H1 (cell line): ENCODE results near the gene PRICKLE2. TPM values are rescaled to one million over a fixed set of nuclear protein-coding genes. Genes with fewer than 3 reads are reported as not detected.

Experiments used
- CTCF ChIA-PET: fragments of 300-600 bp; sonication (Branson Sonifier 250); formaldehyde crosslinking; loops from one replicate; lab custom pipeline; 2021; ENCODE audit not compliant: partially characterized antibody; lab: Charles Lee
- POLR2A ChIA-PET: fragments of 300-600 bp; sonication (Branson Sonifier 250); formaldehyde crosslinking; loops from one replicate; lab custom pipeline; 2021; ENCODE audit warnings: inconsistent platforms; ENCODE audit not compliant: partially characterized antibody; lab: Charles Lee
- DNase-seq, 2 experiments: peaks; one replicate each; pipeline versions ENCODE4 v3.0.0 to v3.0.0-alpha.2; 2010 to 2022; ENCODE audit warnings: low spot score in 2 of 2, low read depth in 1 of 2, mixed read lengths in 1 of 2
- FAIRE-seq: peaks from 2 replicates; lab custom pipeline; 2011; peaks lifted over from hg19 to GRCh38; lab: Jason Lieb, UNC
- H2AFZ ChIP-seq: 2 replicates; pipeline ENCODE4 v1.8.1; 2012; ENCODE audit warnings: low read length, inconsistent platforms
- H2AK5ac ChIP-seq: 2 replicates; pipeline ENCODE4 v1.6.1; 2013; ENCODE audit warnings: low read depth, low read length
- H2BK120ac ChIP-seq: replicated peaks from 2 replicates; pipeline ENCODE3; 2013; ENCODE audit warnings: low read depth, low read length, inconsistent platforms
- H2BK12ac ChIP-seq: 2 replicates; pipeline ENCODE4 v1.6.1; 2013; ENCODE audit warnings: low read depth, low read length
- H2BK15ac ChIP-seq: 2 replicates; pipeline ENCODE4 v1.6.1; 2013; ENCODE audit warnings: low read length
- H2BK20ac ChIP-seq: 2 replicates; pipeline ENCODE4 v1.6.1; 2013; ENCODE audit warnings: low read length
- H2BK5ac ChIP-seq: 2 replicates; pipeline ENCODE4 v1.6.1; 2013; ENCODE audit warnings: low read depth, low read length
- H3K14ac ChIP-seq: 2 replicates; pipeline ENCODE4 v1.6.1; 2013; ENCODE audit warnings: inconsistent platforms; ENCODE audit not compliant: insufficient read length
- H3K18ac ChIP-seq: 2 replicates; pipeline ENCODE4 v1.6.1; 2013; ENCODE audit warnings: low read length; ENCODE audit errors: extremely low read depth
- H3K23ac ChIP-seq: 2 replicates; pipeline ENCODE4 v1.6.1; 2013; ENCODE audit warnings: inconsistent platforms; ENCODE audit not compliant: insufficient read length
- H3K23me2 ChIP-seq: 2 replicates; pipeline ENCODE4 v1.6.1; 2013; ENCODE audit warnings: low read depth, low read length
- H3K27ac ChIP-seq: 2 replicates; pipeline ENCODE4 v1.6.1; 2011; ENCODE audit warnings: low read depth, low read length, inconsistent platforms
- H3K27me3 ChIP-seq, 4 experiments: replicated peaks in 1 of 4; 1 replicate in 1 of 4; 2 replicates in 3 of 4; pipeline versions ENCODE4 v1.6.1 to v1.8.1; 2011 to 2013; ENCODE audit warnings: low read length in 3 of 4, mild to moderate bottlenecking in 3 of 4, inconsistent platforms in 2 of 4, mixed read lengths in 2 of 4, moderate library complexity in 1 of 4; ENCODE audit not compliant: control insufficient read depth in 3 of 4, insufficient read depth in 3 of 4; ENCODE audit errors: extremely low read depth in 1 of 4
- H3K36me3 ChIP-seq, 4 experiments: 2 replicates each; pipeline versions ENCODE4 v1.6.1 to v1.8.1; 2011 to 2013; ENCODE audit warnings: mild to moderate bottlenecking in 4 of 4, low read length in 3 of 4, moderate library complexity in 2 of 4, control low read depth in 1 of 4, inconsistent platforms in 1 of 4; ENCODE audit not compliant: insufficient read depth in 4 of 4, control insufficient read depth in 2 of 4
- H3K4ac ChIP-seq: replicated peaks from 2 replicates; pipeline ENCODE3; 2013; ENCODE audit warnings: low read length, low read depth, mixed read lengths, inconsistent platforms; ENCODE audit not compliant: insufficient read length
- H3K4me1 ChIP-seq, 4 experiments: replicated peaks in 1 of 4; 1 replicate in 1 of 4; 2 replicates in 3 of 4; pipeline versions ENCODE4 v1.6.1 to v1.8.1; 2011 to 2013; ENCODE audit warnings: low read length in 3 of 4, inconsistent platforms in 2 of 4, mixed read lengths in 1 of 4; ENCODE audit not compliant: insufficient read depth in 4 of 4, control insufficient read depth in 3 of 4
- H3K4me2 ChIP-seq, 2 experiments: 2 replicates each; pipeline versions ENCODE4 v1.6.1 to v1.8.1; 2011 to 2013; ENCODE audit warnings: low read depth in 2 of 2, low read length in 2 of 2, control low read depth in 1 of 2, inconsistent platforms in 1 of 2, mild to moderate bottlenecking in 1 of 2; ENCODE audit not compliant: insufficient read depth in 1 of 2
- H3K4me3 ChIP-seq, 4 experiments: fragments of 200-600, 300-600 bp in 1 of 4; sonication (generic), shearing (Covaris generic), sonication (Bioruptor Twin) in 1 of 4; 2 replicates each; pipeline versions ENCODE4 v1.5.1 to v1.8.1; 2011 to 2016; ENCODE audit warnings: low read length in 4 of 4, low read depth in 3 of 4, control low read depth in 2 of 4, inconsistent platforms in 2 of 4, mild to moderate bottlenecking in 2 of 4, mixed read lengths in 1 of 4, moderate library complexity in 1 of 4; ENCODE audit not compliant: insufficient read depth in 2 of 4; ENCODE audit errors: extremely low read depth in 1 of 4
- H3K56ac ChIP-seq: replicated peaks from 2 replicates; pipeline ENCODE3; 2013; ENCODE audit warnings: low read depth, mild to moderate bottlenecking, mixed read lengths, low read length, inconsistent platforms; ENCODE audit not compliant: insufficient read length
- H3K79me1 ChIP-seq: 2 replicates; pipeline ENCODE4 v1.6.1; 2013; ENCODE audit warnings: low read depth, low read length, control low read depth
- H3K79me2 ChIP-seq, 2 experiments: 2 replicates each; pipeline versions ENCODE4 v1.6.1 to v1.8.1; 2012 to 2013; ENCODE audit warnings: low read length in 2 of 2, mild to moderate bottlenecking in 2 of 2, inconsistent platforms in 1 of 2; ENCODE audit not compliant: insufficient read depth in 2 of 2, control insufficient read depth in 1 of 2
- H3K9ac ChIP-seq, 4 experiments: replicated peaks in 1 of 4; 1 replicate in 1 of 4; 2 replicates in 3 of 4; pipeline versions ENCODE4 v1.6.1 to v1.8.1; 2011 to 2013; ENCODE audit warnings: low read depth in 3 of 4, low read length in 3 of 4, control low read depth in 2 of 4, mild to moderate bottlenecking in 2 of 4, moderate library complexity in 2 of 4, inconsistent platforms in 1 of 4; ENCODE audit errors: extremely low read depth in 1 of 4
- H3K9me3 ChIP-seq, 2 experiments: 2 replicates each; pipeline versions ENCODE4 v1.6.1 to v1.8.1; 2012 to 2013; ENCODE audit warnings: mild to moderate bottlenecking in 2 of 2, moderate library complexity in 2 of 2, control low read depth in 1 of 2, inconsistent platforms in 1 of 2, low read depth in 1 of 2, low read length in 1 of 2, mixed read lengths in 1 of 2; ENCODE audit not compliant: insufficient read depth in 2 of 2
- H4K20me1 ChIP-seq, 2 experiments: replicated peaks in 1 of 2; 2 replicates each; pipeline versions ENCODE3 to v1.8.1; 2011 to 2013; ENCODE audit warnings: inconsistent platforms in 2 of 2, low read length in 2 of 2, mild to moderate bottlenecking in 1 of 2; ENCODE audit not compliant: insufficient read depth in 2 of 2, control insufficient read depth in 1 of 2
- H4K5ac ChIP-seq: 2 replicates; pipeline ENCODE4 v1.6.1; 2013; ENCODE audit warnings: low read length, low read depth, mixed read lengths, inconsistent platforms; ENCODE audit not compliant: insufficient read length
- H4K8ac ChIP-seq: 2 replicates; pipeline ENCODE4 v1.8.0; 2013; ENCODE audit warnings: mild to moderate bottlenecking, moderate library complexity, low read length, inconsistent platforms; ENCODE audit not compliant: insufficient read depth; ENCODE audit errors: extremely low read depth
- H4K91ac ChIP-seq: replicated peaks from 2 replicates; pipeline ENCODE3; 2013; ENCODE audit warnings: low read length, mixed read lengths, inconsistent platforms; ENCODE audit not compliant: insufficient read length
- CBX5 ChIP-seq: fragments of 300-800, 300-1000 bp; sonication (generic); IDR thresholded peaks from 2 replicates; pipeline ENCODE4 v1.7.1; 2016; ENCODE audit warnings: antibody characterized with exemption, low read length, low read depth
- EZH2 ChIP-seq: fragments of 200-600 bp; sonication (generic); IDR thresholded peaks from 2 replicates; pipeline ENCODE4 v1.7.1; 2012; ENCODE audit warnings: low read depth, mild to moderate bottlenecking, moderate library complexity, low read length, inconsistent platforms; ENCODE audit not compliant: severe bottlenecking
- HDAC6 ChIP-seq: IDR thresholded peaks from one replicate; pipeline ENCODE4 v1.7.1; 2012; ENCODE audit warnings: low read depth, mild to moderate bottlenecking, inconsistent platforms, low read length, moderate library complexity
- KDM4A ChIP-seq: IDR thresholded peaks from one replicate; pipeline ENCODE4 v1.7.1; 2012; ENCODE audit warnings: low read depth, mild to moderate bottlenecking, moderate library complexity, low read length, inconsistent platforms; ENCODE audit not compliant: severe bottlenecking
- RBBP5 ChIP-seq: IDR thresholded peaks from 2 replicates; pipeline ENCODE4 v1.7.1; 2012; ENCODE audit warnings: low read depth, mild to moderate bottlenecking, inconsistent platforms, low read length, moderate library complexity, borderline replicate concordance
- TCF12 ChIP-seq: IDR thresholded peaks from 2 replicates; pipeline ENCODE4 v1.6.1; 2011; ENCODE audit warnings: low read depth, mild to moderate bottlenecking, low read length
- WGBS, 2 experiments: shearing (Covaris generic) in 1 of 2; methylation state at CpG; one replicate each; pipeline versions ENCODE4 v1.1.6 to v1.1.7; 2013 to 2015; ENCODE audit warnings: low lambda C conversion rate in 2 of 2, mixed read lengths in 2 of 2, inconsistent platforms in 1 of 2, low coverage in 1 of 2, missing lambda C conversion rate in 1 of 2; ENCODE audit not compliant: insufficient replicate concordance in 2 of 2, insufficient coverage in 1 of 2, insufficient read length in 1 of 2; ENCODE audit errors: extremely low coverage in 1 of 2, missing lambda C conversion rate in 1 of 2; 5-methylcytosine and 5-hydroxymethylcytosine counted together
- polyA plus RNA-seq, 7 experiments: library from polyadenylated mRNA; depleted of rRNA in 3 of 7; stranded (reverse) in 5 of 7; unstranded in 2 of 7; fragments of >200 nt in 5 of 7; fragments of 200-250 nt in 2 of 7; gene quantifications; 1 replicate in 5 of 7; 2 replicates in 1 of 7; 4 replicates in 1 of 7; pipeline versions ENCODE4 v1.2.1 to v1.2.3, GENCODE V29; 2011 to 2013; ENCODE audit warnings: missing spikeins in 2 of 7, mixed read lengths in 2 of 7
- total RNA-seq: library from RNA; stranded (reverse); fragmentation: NEBNext Ultra II Directional; extraction: Animal tissue kit (Norgen Biotek cat#: 25700); gene quantifications from 2 replicates; pipeline ENCODE4 v1.2.1, GENCODE V29; 2021
- TF ChIP-seq, protein P1 (sequence below), 3 experiments: IDR thresholded peaks; 1 replicate in 2 of 3; 2 replicates in 1 of 3; pipeline versions ENCODE4 v1.5.1 to v1.6.1; 2011; ENCODE audit warnings: low read length in 3 of 3, mild to moderate bottlenecking in 3 of 3, inconsistent platforms in 2 of 3, low read depth in 1 of 3, moderate library complexity in 1 of 3; ENCODE audit not compliant: insufficient read depth in 1 of 3; ENCODE audit errors: control extremely low read depth in 1 of 3
- TF ChIP-seq, protein P2 (sequence below): IDR thresholded peaks from 2 replicates; pipeline ENCODE4 v1.6.1; 2011; ENCODE audit warnings: low read depth, mild to moderate bottlenecking, low read length; ENCODE audit not compliant: insufficient read depth
- TF ChIP-seq, protein P3 (sequence below): IDR thresholded peaks from 2 replicates; pipeline ENCODE4 v1.6.1; 2012; ENCODE audit warnings: inconsistent platforms

Gene PRICKLE2
- total and polyA plus RNA-seq, 2 of the 8 experiments (the other 6 are each of a cell fraction or from before 2014, with no cell fraction given), result 2.9 to 8.0 TPM

DNA sequence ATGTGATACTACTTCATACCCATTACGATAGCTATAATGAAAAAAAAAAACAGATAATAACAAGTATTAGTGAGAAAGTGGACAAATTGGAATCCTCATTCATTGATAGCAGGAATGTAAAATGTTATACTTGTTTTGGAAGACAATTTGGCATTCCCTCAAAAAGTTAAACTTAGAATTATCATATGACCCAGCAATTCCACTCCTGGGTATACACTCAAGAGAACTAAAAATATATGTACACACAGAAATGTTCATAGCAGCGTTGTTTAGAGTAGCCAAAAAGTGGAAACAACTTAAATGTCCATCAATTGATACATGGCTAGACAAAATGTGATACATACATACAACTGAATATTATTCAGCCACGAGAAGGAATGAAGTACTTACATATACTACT is 69.9 kb downstream of the PRICKLE2 start:
- H3K79me1 ChIP-seq, result no peaks in the 10 kb centered on the region
- H2AK5ac ChIP-seq, result no peak overlapping the region
- no peak overlapping the region for H2BK15ac ChIP-seq
- no peak overlapping the region for H4K91ac ChIP-seq
- H3K27me3 ChIP-seq, result no peaks in the 10 kb centered on the region
- POLR2A ChIA-PET, result no interaction called here
- H3K18ac ChIP-seq, result no peak overlapping the region
- DNase-seq, result no peak
- H3K4me1 ChIP-seq, result peaks cover 4 to 16% (median 8%) of the 10 kb centered on the region in 4 experiments
- H3K4me2 ChIP-seq, result no peak overlapping the region
- H4K5ac ChIP-seq, result no peak overlapping the region
- H2BK120ac ChIP-seq, result no peak overlapping the region
- no peak overlapping the region for H3K4ac ChIP-seq
- no peak for FAIRE-seq
- no peak overlapping the region for H3K27ac ChIP-seq
- no peak overlapping the region for H2BK5ac ChIP-seq
- H4K20me1 ChIP-seq, result no peaks in the 10 kb centered on the region
- H4K8ac ChIP-seq, result no peak overlapping the region
- no peak overlapping the region for H2BK12ac ChIP-seq
- CTCF ChIA-PET, result interaction anchor here (1.4 kb wide), 1 partner anchor 20 kb away, joined by 4 read pairs; no protein-coding TSS in a partner anchor
- WGBS, 2 experiments, result 88% methylated on average over 3 of the region's 3 CpGs; no CpG with 5 or more reads in 1 of the 2 experiments
- H2BK20ac ChIP-seq, result no peak overlapping the region
- H3K9me3 ChIP-seq, result no peaks in the 10 kb centered on the region
- H3K79me2 ChIP-seq, result no peaks in the 10 kb centered on the region; a peak in 1 of 4 replicates
- no peak overlapping the region for H3K4me3 ChIP-seq
- H3K23me2 ChIP-seq, result no peaks in the 10 kb centered on the region
- H3K36me3 ChIP-seq, result peaks cover 0 to 2% (median 0%) of the 10 kb centered on the region in 4 experiments; a peak in 3 of 8 replicates
- H3K14ac ChIP-seq, result no peak overlapping the region
- H2AFZ ChIP-seq, result no peak overlapping the region
- no peak overlapping the region for H3K56ac ChIP-seq
- no peak overlapping the region for H3K23ac ChIP-seq
- no peak overlapping the region for H3K9ac ChIP-seq
- TF ChIP-seq, protein P1, sequence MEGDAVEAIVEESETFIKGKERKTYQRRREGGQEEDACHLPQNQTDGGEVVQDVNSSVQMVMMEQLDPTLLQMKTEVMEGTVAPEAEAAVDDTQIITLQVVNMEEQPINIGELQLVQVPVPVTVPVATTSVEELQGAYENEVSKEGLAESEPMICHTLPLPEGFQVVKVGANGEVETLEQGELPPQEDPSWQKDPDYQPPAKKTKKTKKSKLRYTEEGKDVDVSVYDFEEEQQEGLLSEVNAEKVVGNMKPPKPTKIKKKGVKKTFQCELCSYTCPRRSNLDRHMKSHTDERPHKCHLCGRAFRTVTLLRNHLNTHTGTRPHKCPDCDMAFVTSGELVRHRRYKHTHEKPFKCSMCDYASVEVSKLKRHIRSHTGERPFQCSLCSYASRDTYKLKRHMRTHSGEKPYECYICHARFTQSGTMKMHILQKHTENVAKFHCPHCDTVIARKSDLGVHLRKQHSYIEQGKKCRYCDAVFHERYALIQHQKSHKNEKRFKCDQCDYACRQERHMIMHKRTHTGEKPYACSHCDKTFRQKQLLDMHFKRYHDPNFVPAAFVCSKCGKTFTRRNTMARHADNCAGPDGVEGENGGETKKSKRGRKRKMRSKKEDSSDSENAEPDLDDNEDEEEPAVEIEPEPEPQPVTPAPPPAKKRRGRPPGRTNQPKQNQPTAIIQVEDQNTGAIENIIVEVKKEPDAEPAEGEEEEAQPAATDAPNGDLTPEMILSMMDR (IDR thresholded peaks at IDR 0.05; ENCODE audit: control extremely low read depth in 1 of 3, insufficient read depth in 1 of 3, low read depth in 1 of 3, low read length in 3 of 3), result no peak
- TF ChIP-seq TCF12 (no peak), EZH2 (no peak), RBBP5 (no peak), KDM4A (no peak), HDAC6 (no peak), CBX5 (no peak)
- TF ChIP-seq, protein P2, sequence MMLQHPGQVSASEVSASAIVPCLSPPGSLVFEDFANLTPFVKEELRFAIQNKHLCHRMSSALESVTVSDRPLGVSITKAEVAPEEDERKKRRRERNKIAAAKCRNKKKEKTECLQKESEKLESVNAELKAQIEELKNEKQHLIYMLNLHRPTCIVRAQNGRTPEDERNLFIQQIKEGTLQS, result no peak
- TF ChIP-seq, protein P3, sequence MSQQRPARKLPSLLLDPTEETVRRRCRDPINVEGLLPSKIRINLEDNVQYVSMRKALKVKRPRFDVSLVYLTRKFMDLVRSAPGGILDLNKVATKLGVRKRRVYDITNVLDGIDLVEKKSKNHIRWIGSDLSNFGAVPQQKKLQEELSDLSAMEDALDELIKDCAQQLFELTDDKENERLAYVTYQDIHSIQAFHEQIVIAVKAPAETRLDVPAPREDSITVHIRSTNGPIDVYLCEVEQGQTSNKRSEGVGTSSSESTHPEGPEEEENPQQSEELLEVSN, result no peak
